ENCODE data around the gene GRID2.

Gene GRID2

GRCh38 chr4:93414041-93414550 is 1110.3 kb downstream of the GRID2 start:
- no peak overlapping the region for H3K4me3 ChIP-seq (ENCODE audit: low read length)
- DNase-seq (ENCODE audit: low read depth), result no peak
- TF ChIP-seq CTCF (IDR thresholded peaks at IDR 0.05; ENCODE audit: insufficient read depth, low read depth, low read length, missing control alignments), result no peak

GRCh38 chr4:93416344-93417128 is 1112.8 kb downstream of the GRID2 start:
- TF ChIP-seq CTCF (IDR thresholded peaks at IDR 0.05; ENCODE audit: insufficient read depth, low read depth, low read length, missing control alignments), result no peak
- DNase-seq (ENCODE audit: low read depth), result no peak
- H3K4me3 ChIP-seq (ENCODE audit: low read length), result no peak overlapping the region

GRCh38 chr4:93431371-93431770 is 1127.6 kb downstream of the GRID2 start:
- no peak for TF ChIP-seq CTCF (IDR thresholded peaks at IDR 0.05; ENCODE audit: insufficient read depth, low read depth, low read length, missing control alignments)
- no peak overlapping the region for H3K4me3 ChIP-seq (ENCODE audit: low read length)
- DNase-seq (ENCODE audit: low read depth), result no peak

GRCh38 chr4:93433840-93434239 is 1130.1 kb downstream of the GRID2 start:
- no peak overlapping the region for H3K4me3 ChIP-seq (ENCODE audit: low read length)
- no peak for TF ChIP-seq CTCF (IDR thresholded peaks at IDR 0.05; ENCODE audit: insufficient read depth, low read depth, low read length, missing control alignments)
- no peak for DNase-seq (ENCODE audit: low read depth)

GRCh38 chr4:93436000-93436626 is 1132.3 kb downstream of the GRID2 start:
- TF ChIP-seq CTCF (IDR thresholded peaks at IDR 0.05; ENCODE audit: insufficient read depth, low read depth, low read length, missing control alignments), result no peak
- no peak for DNase-seq (ENCODE audit: low read depth)

GRCh38 chr4:93437991-93438390 is 1134.2 kb downstream of the GRID2 start:
- TF ChIP-seq CTCF (IDR thresholded peaks at IDR 0.05; ENCODE audit: insufficient read depth, low read depth, low read length, missing control alignments), result no peak
- no peak for DNase-seq (ENCODE audit: low read depth)
- H3K4me3 ChIP-seq (ENCODE audit: low read length), result no peak overlapping the region

More at GRCh38 chr4:93436000-93436626, 1132.3 kb downstream of the GRID2 start:
- H3K4me3 ChIP-seq (ENCODE audit: low read length), result no peak overlapping the region
